GM19099 (cell line): ENCODE data around the gene RFX2.

Experiments used
- POLR2A ChIP-seq: IDR thresholded peaks from 3 replicates; pipeline ENCODE4 v1.6.1; 2011; ENCODE audit warnings: low read depth; ENCODE audit not compliant: insufficient read length; ENCODE audit errors: extremely low read depth

The RFX2 gene

DNA sequence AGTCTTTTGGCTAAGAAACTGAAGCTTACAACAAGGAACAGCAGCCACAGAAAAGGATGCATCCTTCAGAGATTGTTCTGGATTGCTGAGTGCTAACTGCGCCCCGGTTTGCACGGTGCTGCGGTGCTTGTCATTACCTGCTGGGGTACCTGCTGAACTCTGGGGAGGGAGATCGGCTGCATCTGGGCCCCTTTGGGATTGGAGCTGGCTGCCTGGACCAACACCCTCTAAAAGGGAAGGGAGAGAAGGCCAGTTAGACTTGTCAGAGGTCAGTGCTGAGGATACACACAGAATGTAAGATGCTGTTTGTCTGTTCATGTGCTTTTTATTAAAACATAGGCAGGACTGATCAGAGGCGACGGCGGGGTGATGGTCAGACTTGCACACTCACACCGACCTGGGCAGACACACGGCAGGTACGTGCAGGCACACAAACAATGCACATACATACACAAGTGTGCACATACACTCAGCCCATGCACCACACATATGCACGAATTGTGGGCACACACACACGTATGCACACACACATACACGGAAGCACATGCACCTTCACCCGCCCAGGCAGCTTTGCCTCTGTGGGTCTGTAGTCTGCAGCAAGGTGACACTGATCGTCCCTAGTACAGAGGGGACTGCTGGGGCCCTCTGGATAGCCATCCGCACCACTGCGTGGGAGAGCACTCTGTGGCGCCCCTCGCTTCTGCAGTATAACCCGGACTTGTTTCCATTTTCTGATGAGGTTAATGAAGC lies 66.1 kb downstream of the RFX2 start:
- TF ChIP-seq POLR2A, result no peak

DNA sequence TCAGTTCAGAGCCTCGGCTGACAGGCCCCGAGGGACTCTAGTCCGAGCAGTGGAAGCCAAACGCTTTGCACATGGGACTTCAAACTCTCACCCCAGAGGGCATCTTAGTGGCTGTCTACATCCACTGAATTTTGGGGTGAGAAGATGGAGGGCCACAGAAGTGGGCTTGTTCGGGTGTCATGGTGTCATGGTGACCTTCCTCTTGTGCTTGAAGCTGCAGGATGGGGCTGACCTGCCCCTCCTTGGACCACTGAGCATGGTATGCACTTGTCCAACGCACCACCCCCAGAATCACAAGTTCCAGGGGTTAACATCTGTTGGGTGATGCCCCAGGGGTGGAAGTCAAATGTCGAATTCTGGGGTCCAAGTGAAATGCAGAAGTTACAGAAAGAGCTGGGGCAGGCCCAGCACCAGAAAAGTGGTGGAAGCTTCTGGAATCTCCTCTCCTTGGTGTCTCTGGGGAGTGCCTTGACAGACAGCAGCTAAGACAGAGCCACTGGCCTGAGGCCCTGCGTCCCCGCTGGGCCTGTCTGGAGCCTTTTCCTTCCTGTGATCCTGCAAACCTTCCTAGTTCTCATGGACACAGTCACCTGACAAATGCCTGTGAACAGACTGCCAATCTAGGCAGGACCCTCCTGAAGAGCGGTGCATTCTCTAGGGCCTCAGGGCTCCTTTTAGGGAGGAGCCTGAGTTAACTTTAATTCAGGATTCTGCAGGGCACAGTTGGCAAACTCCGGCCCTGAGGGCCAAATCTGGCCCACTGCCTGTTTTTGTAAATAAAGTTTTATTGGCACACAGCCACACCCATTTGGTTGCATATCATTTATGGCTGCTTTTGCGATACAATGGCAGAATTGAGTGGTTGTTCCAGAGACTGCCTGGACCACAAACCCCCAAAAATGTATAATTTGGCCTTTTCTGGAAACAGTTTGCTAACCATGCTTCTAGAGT lies 67.2 kb downstream of the RFX2 start:
- TF ChIP-seq POLR2A, result no peak

DNA sequence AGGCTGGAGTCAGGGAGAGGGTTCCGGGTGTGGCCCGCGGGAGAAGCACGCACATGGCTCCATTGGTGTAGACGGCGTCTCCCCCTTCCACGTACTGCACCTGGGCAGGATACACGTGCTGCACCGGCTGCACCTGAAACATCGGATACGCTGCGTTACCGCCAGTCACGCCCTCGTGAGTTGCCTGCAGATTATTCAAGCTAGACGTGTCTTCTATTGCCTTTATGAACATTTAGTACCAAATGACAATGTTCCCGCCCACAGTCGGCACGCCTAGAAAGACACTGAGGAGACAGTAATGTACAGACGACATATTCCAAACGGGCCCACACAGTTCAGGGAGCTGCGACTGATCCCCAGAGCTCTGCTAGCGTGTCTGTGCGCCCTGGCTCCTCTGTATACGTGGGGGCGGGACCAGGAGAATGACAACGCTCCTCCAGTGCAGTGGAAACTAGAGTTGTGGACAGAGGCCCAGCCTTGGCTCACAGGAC lies 68.3 kb downstream of the RFX2 start:
- TF ChIP-seq POLR2A, result no peak

DNA sequence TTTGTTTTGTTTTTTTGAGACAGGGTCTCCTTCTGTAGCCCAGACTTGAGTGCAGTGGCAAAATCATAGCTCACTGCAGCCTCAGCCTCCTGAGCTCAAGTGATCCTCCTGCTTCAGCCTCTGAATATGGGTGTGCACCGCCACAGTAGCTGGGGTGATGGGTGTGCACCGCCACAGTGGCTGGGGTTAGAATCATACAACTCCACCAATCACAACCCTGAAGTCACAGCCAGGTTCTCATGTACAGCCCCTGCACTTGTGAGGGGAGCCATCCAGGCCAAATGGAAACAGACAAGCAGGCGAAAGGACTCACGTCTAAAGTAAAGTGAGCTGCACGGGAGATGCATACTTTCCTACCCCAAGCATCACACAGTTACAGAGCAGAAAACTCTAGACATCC lies 69.2 kb downstream of the RFX2 start:
- TF ChIP-seq POLR2A, result no peak

DNA sequence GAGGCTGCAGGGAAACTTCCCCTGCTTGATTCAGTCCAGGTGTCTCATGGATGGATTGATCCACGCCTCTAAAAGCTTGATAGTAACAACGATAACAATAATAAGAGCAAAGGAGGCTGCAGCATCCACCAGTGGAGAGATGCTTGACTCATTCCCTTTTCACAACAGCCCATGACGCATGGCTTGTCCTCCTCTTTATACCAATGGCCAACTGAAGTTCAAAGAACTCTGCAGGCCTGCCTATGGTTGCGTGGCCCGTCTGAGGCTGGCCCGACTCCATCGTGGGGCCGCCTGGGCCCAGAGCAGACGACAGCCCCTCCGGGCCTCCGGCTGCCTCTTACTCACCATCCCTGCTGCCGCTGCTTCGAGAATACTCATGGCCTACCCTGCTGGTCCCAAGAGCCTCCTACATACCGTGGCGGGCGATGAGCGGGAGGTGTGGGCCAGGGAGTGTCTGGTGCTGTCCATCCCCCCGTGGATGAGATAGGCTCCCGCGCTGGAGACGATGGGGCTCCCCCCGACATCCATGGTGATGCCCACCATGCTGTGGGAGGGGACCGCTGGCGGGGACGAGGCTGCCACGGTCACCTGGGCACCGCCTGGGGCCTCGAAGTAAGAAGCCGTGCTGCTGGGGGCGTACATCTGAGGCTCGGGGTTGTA lies 70.6 kb downstream of the RFX2 start:
- no peak for TF ChIP-seq POLR2A

DNA sequence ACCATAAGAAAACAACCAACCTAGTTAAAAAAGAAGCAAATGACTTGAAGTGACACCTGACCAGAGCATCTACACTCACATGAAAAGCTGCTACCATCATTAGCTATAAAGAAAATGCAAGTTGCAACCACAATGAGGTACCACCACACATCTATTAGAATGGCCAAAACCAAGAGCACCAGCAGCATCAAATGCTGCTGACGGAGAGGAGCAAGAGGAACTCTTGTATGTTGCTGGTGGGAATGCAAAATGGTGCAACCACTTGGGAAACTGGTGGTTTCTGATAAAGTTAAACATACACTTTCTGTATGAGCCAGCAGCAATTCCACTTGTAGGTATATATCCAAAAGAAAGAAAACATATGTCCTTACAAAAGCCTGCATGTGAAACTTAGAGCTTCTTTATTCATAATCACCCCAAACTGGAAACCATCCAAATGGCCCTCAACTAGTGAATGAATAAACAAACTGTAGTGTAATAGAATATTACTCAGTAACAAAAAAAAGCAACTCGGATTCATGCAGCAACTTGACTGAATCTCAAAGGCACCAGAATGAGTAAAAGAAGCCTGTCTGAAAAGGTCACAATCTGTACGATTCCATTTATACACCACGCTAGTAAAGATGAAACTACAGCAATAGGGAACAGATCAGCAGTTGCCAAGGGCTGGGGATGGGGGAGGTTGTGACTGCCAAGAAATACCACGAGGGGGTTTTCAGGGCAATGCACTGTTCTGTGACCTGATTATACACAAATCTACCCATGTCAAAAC lies 71.5 kb downstream of the RFX2 start:
- TF ChIP-seq POLR2A, result no peak

DNA sequence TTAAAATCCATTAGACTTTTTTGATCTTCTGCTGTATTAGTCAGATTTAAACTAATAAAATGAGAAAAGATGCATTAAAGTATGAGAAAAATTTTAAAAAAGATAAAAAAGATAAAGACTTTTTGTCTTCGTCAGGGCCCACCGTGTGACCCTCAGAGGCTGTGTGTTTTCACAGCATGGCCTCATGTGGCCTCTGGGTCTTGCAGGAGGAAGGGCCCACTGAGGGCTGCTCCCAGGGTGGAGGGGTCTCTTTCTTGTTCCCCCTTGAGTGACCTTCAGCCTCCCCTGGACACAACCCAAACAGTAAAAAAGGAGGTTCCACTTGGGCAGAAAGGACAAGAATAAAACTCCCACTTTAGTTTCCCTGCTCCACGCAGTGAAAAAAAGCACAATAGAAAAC lies 75.3 kb downstream of the RFX2 start:
- TF ChIP-seq POLR2A, result no peak

DNA sequence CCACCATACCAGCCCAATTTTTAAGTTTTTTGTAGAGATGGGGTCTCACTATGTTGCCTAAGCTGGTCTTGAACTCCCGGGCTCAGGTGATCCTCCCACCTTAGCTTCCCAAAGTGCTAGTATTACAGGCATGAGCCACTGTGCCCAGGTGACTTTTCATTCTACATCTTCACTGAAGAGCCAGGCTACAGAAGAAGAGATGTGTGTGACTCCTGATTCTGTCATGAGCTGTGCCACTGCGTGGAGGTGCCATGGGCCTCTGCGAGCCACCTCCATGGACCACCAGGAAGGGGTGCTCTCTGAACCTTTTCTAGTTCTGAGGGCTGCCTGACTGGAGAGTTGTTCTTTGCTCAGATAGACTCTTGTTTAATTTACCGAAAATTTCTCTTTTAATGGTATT lies 75.8 kb downstream of the RFX2 start:
- no peak for TF ChIP-seq POLR2A

DNA sequence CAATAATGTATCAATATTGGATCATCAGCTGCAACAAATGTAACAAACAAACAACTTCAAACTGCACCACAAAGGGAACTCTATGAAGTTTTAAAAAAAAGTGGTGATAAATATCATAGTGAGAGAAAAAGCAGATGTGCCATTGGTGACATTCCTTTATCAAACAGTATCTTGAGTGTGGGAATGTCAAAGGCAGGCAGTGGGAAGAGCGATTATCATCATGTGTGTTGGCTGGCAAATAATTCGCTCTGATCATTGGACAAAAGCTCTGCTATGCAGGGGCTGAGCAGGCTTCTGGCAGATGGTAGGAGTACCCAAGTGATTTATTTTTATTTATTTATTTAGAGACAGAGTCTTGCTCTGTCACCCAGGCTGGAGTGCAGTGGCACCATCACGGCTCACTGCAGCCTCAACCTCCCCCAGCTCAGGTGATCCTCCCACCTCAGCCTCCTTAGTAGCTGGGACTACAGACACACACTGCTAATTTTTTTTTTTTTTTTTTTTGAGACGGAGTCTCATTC lies 76.5 kb downstream of the RFX2 start:
- no peak for TF ChIP-seq POLR2A

DNA sequence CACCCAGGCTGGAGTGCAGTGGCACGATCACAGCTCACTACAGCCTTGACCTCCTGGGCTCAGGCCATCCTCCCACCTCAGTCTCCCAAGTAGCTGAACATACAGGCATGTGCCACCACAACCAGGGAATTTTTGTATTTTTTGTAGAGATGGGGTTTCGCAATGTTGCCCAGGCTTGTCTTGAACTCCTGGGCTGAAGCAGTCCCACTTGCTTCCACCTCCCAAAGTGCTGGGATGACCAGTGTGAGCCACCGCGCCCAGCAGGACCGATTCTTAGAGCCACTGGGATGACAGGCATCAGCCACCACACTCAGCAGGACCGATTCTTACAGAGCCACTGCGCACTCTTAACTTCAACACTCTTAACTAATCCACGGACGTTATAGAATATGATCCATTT lies 77.5 kb downstream of the RFX2 start:
- TF ChIP-seq POLR2A, result no peak

DNA sequence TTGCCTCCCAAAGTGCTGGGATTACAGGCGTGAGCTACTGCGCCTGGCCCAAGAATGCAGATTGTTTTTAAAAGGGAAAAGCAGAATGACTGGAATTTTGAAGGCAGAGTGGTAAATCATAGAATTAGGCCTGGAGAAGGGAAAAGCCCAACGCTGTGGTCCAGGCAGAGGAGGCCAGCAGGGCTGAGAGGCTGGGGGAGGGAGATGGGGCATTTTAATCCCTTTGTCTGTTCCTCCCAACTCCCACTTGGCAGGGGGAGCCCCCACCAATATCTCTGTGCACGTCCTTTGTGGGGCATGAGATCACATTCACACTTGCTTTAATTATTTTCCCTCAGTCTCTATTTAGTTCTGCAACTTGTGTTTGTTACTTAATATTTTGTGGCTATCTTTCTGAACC lies 77.9 kb downstream of the RFX2 start:
- no peak for TF ChIP-seq POLR2A

DNA sequence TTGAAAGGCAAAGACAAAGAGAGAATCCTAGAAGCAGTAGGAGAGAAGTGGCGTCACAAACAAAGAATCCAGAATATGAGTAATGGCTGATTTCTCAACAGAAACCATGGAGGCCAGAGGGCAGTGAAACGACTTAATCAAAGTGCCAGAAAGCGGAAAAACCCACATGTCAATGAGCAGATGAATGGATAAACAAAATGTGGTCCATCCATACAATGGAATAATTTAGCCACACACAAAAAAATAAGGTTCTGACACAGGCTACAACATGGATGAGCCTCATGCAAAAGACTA lies 80.1 kb downstream of the RFX2 start:
- no peak for TF ChIP-seq POLR2A

DNA sequence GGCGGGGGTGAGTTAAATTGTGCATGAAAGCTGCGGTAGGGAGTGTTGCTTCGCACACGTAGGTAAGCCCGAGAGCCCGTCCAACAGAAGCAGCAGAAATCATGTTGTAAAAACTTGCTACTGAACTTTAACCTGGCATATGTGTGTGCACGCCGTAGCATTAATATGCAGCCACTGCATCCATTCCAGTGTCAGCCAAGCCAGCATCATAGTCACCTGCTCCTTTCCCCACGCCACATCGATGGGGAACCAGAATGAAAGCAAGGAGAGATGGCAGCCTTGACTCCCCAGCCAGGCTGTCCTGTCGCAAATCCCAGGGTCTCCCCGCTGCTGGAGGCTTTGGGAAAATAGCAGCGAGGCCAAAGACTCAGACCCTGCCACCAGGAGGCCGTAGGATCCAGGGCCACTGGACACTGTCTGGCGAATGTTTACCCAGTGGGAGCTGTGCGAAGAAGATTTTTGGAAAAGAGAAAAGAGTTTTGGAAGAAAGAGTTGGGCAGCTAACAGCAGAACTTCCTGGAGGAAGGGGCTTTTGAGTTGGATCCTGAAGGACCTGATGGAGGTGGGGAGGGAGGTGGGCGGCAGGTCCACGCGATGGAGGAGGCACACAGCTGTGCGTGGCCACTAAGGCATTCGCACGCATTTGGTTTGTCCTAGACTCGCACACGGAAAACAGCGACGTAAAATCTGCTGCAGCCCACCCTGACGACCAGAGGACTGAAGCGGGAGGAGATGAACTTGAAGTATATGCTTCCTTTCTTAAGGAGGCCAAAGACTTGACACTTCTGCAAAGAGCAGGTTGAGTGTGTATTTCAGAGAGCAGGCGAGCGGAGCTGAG lies 83.7 kb downstream of the RFX2 start:
- no peak for TF ChIP-seq POLR2A

DNA sequence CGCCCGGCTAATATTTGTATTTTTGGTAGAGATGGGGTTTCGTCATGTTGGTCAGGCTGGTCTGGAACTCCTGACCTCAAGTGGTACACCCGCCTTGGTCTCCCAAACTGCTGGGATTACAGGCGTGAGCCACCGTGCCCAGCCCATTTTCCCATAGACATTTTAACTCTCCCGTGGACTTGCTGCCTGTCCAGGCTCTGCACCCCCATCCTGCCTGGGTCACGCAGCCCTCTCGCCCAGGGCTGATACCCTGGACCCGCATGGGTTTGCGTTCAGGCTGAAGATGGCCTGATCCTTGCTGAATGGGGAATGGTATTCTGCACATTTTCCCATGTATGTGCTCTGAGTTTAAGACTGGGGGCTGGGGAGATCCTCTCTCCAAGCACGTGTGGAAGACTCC lies 86.4 kb downstream of the RFX2 start:
- no peak for TF ChIP-seq POLR2A

DNA sequence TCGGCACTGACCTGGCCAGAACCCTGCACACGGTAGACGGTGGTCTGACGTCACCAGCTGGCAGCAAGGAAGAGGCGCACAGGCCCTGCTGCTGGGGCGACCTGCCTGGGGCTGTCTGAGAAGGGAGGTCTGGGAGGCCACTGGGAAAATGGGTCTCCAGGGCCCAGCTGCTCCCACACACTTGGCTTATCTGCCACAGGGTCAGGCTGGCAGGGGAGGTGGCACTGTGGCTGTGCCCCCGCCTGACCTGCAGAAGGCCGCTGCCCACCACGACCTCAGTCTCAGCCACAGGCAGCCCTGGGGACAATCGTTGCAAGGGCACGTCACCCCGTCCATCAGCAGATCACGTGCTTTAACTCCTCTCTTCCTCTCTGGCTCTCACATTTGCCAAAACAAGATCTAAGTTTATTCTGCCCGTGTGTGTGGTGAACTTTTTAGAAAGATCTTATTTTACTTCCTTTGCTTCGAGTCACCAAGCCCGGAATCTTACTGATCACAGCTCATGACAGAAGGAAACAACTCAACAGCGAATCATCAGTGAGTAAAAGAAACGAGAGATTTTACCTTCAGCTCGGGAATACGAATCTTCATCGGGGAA lies 87.1 kb downstream of the RFX2 start:
- no peak for TF ChIP-seq POLR2A
